ENCODE measurements around the gene PRR23E.

Gene PRR23E

GRCh38 chr3:127228866-127229265, 35.9 kb downstream of the PRR23E start:
- DNase-seq (ENCODE audit: low read depth) = no peak

GRCh38 chr3:127233371-127233770, 40.4 kb downstream of the PRR23E start:
- DNase-seq (ENCODE audit: low read depth) = peak; percentile 18

GRCh38 chr3:127234778-127235177, 41.8 kb downstream of the PRR23E start:
- no peak for DNase-seq (ENCODE audit: low read depth)

- DNase-seq (ENCODE audit: low read depth) = no peak
These were observed 42.8 kb downstream of the PRR23E start for GRCh38 chr3:127235706-127236105.

GRCh38 chr3:127237835-127238234, 44.9 kb downstream of the PRR23E start:
- no peak for DNase-seq (ENCODE audit: low read depth)

- DNase-seq (ENCODE audit: low read depth) = no peak
These were observed 45.7 kb downstream of the PRR23E start for GRCh38 chr3:127238602-127239001.

- DNase-seq (ENCODE audit: low read depth) = no peak
These were observed 54.4 kb downstream of the PRR23E start for GRCh38 chr3:127247292-127247691.

All from ELR (cell line).